ENCODE data around the gene HSF4.
"Not testable (repeated sequence)": the region's sequence is repeated elsewhere in the genome, so short reads cannot be mapped to it uniquely, and the experiment has no call there.

HSF4 gene

GRCh38 chr16:67164599-67165061, at the start of gene HSF4:
Gene HSF4, plus strand, starts transcription at chr16:67164745. Its CDS starts 67 bp downstream, at chr16:67164812.
- DNase-seq (ENCODE audit: low read depth) = no peak

- no peak for DNase-seq (ENCODE audit: low read depth)
These were observed 49.8 kb upstream of the HSF4 start for GRCh38 chr16:67114793-67115192.

- no peak for DNase-seq (ENCODE audit: low read depth)
These were observed 48.9 kb upstream of the HSF4 start for GRCh38 chr16:67115639-67116038.

DNA sequence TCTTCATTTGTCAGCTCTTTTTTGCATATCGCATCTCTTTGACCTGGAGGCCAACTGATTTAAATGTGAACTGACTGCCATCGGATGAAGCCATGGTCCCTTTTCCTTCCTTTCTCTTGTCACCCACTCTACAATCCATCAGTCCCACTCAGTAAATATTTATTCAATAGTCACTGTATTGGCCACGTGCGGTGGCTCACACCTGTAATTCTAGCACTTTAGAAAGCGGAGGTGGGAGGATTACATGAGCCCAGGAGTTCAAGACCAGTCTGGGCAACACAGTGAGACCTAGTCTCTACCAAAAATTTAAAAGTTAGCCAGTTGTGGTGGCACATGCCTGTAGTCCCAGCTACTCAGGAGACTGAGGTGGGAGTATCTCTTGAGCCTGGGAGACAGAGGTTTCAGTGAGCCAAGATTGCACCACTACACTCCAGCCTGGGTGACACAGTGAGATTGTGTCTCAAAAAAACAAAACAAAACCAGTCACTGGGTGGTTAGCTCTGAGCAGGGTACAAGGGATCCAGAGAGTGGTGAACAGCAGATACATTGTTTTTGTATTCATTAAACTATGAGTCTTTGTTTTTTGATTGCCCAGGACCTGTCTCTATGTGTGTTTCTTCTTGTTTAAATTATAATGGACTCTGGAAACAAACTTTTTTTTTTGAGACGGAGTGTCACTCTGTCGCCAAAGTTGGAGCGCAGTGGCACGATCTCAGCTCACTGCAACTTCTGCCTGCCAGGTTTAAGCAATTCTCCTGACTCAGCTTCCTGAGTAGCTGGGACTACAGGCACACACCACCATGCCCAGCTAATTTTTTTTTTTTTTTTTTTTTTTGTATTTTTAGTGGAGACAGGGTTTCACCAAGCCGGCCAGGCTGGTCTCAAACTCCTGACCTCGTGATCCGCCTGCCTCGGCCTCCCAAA, 47.9 kb upstream of the HSF4 start:
- no peak for DNase-seq (ENCODE audit: low read depth)

DNA sequence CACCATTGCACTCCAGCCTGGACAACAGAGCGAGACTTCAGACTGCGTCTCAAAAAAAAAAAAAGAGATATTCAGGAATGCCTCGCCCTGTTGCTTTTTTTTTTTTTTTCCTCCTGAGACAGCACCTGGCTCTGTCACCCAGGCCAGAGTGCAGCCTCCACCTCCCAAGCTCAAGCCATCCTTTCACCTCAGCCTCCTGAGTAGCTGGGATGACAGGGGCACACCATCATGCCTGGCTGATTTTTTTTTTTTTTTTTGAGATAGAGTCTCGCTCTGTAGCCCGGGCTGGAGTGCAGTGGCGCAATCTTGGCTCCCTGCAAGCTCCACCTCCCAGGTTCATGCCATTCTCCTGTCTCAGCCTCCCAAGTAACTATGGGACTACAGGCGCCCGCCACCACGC, 46.8 kb upstream of the HSF4 start:
- DNase-seq (ENCODE audit: low read depth) = no peak

GRCh38 chr16:67120025-67120424, 44.5 kb upstream of the HSF4 start:
- DNase-seq (ENCODE audit: low read depth) = no peak

GRCh38 chr16:67122799-67123198, 41.7 kb upstream of the HSF4 start:
- DNase-seq (ENCODE audit: low read depth) = not testable (repeated sequence)

- no peak for DNase-seq (ENCODE audit: low read depth)
These were observed 36.1 kb upstream of the HSF4 start for GRCh38 chr16:67128417-67128816.

- no peak for DNase-seq (ENCODE audit: low read depth)
These were observed 35.7 kb upstream of the HSF4 start for GRCh38 chr16:67128887-67129286.

DNA sequence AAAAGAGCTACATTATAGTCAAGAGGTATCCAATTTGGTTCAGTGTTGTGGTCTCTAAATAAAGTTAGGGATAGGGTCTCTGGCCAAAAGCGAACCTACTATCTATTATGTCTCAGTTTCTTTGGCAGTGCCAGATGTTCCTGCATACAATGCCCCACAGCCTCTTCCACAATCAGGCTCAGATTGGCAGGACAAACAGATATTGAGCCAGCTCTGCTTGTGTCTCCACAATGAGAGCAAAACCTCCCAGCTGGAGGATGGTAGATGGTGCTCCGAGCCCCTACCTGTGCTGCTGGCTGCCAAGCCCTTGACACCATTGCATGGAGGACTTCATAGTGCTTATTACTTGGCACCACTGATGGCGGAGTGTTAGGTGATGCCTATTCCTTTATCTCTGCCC, 35.1 kb upstream of the HSF4 start:
- DNase-seq (ENCODE audit: low read depth) = no peak

- DNase-seq (ENCODE audit: low read depth) = no peak
These were observed 26.9 kb upstream of the HSF4 start for GRCh38 chr16:67137605-67138004.

DNA sequence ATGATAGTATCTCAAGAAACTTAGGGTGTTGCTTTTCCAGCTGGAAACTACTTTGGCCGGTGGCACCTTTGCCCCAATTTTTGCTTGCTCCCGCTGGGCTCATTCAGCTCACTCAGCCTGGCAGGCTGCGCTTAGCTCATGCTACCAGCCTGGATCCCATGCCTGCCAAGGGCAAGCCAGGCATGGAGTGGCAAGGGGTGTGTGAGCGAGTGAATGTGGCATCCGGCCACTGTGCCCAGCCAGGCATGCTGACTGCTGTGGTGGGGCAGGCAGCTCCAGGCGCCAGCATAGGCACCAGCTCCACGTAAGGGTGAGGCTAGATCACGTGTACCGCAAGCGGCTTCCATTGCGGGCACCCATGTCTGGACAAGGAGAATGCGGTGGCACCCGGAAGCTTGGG, 23.2 kb upstream of the HSF4 start:
- no peak for DNase-seq (ENCODE audit: low read depth)

DNA sequence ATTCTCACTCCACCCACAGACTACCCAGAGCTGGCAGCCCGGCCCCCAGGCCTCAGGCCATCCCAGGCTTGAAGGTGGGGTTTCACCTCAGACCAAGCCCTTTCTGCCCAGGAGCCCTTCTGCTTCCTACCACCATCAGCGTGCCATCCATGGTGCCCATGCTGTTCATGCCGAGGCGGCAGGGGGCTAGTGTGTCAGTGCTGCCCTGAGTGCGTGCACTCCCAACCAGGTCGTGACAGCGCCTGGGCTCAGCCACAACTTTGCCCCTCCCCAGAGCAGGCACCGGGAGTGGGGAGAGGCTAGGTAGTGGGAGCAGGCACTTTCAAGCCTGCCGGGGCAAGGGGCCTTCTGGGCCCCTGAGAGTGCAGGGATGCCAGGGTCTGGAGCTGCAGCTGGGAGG, 22.2 kb upstream of the HSF4 start:
- DNase-seq (ENCODE audit: low read depth) = no peak

- DNase-seq (ENCODE audit: low read depth) = no peak
These were observed 19.6 kb upstream of the HSF4 start for GRCh38 chr16:67144943-67145342.

DNA sequence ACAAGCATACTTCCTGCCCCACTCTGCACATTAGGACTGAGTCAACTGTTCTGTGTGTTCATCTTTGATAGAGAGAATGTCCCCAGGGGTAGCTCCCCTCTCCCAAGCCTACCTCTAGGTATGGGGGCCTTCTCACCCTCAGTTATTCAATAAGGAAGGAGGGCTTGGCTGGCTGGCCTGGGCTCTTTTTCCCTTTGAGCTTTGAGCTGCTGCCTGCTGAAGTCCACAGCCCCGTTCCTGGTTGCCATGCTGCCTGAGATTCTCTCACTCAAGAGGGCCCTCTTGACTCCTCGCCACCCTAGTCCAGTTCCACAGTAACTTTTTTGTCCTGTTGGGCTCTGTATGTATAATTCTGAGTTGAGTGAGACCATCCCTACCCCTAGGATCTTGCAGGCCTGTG, 18.8 kb upstream of the HSF4 start:
- DNase-seq (ENCODE audit: low read depth) = no peak

DNA sequence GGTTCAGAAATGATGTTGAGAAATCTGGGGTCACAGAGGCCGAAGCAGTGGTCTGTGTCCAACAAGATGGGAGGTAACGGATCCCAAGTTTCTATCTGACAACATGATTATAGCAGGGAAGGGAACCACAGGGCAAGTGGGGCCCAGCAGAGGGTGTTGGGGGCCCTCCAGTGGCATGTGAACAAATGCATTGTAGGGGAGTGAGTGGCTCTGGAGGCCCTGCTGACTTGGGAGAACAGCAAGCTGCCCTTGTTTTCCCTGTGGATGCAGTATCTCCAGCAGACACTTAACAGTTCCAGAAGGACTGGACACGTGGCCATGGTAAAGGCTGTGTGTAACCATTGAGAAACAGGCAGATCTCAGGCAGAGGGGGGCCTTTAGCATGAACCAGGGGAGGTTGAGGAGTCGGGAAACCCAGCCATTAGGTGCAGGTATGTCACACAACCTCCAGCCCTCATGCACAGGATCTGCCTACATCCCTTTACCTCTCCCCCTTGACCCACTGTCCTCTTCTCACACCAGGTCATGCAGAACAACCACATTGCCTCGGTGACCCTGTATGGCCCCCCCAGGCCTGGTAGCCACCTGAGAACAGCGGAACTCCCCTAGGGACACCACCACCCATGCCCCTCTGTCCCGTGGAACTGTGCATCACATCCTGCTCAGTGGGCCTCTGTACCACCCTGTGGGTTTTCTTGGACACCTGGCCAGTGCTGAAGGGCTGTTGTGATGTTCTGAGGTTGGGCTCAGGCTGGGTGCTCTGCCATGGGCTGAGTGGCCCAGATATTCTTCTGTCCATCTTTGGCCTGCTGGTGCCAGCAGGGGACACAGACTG, 17.8 kb upstream of the HSF4 start:
- no peak for DNase-seq (ENCODE audit: low read depth)

DNA sequence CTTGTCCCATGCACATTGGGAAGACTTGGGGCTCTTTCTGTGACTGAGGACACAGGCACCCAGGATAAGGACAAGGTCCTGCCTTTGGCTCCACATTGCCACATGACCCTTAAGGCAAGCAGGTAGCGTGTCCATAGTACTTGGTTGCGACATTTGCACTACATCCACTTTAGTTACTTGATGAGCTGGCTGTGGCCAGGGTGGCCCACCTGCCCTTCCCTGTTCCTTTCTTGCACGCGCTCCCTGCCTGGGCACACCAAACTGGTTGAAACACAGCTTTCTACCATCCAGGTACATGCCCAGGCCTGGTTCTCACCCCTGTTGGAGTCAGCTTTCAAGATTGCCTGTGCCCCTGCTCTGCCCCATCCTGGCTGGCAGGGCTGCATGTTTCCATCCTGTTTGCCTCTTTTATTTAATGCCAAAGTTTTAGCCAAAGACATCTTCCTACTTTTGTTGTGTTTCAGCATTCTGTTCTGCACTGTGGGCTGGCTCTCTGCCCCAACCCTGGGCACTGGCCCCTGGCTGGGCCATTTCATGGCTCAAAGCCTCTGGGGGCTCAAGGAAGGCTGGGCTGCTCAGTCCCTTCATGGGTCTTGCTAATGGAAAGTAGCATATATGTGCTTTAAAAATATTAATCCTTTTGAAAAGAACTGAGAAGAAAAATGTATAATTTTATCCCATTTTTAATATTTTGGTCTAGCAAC, 17.0 kb upstream of the HSF4 start:
- DNase-seq (ENCODE audit: low read depth) = no peak

DNA sequence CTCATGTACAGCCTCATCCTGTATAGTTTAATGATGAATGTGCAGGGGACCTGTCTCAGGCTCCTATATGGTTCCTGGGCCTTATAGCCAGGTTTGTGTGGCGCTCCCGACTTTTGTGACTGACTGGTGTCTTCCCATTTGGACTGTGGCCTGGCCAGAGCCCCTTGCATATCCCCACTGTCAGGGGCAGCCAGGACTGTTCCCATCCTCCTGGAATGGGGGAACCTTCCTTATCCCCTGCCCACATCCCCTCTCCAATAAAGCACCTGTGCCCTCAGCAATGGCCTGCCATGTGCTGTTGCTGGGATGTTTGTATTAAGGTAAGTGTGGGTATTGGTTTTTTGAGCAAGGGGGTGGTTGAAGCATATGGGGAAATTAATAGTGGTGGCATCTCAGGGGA, 16.3 kb upstream of the HSF4 start:
- no peak for DNase-seq (ENCODE audit: low read depth)

- no peak for DNase-seq (ENCODE audit: low read depth)
These were observed 15.8 kb upstream of the HSF4 start for GRCh38 chr16:67148656-67149275.

- no peak for DNase-seq (ENCODE audit: low read depth)
These were observed 15.1 kb upstream of the HSF4 start for GRCh38 chr16:67149276-67150046.
